GM21360 (cell line): ENCODE results near the gene ZNF577.
A peak's percentile ranks its signal among the peaks of the same experiment; 100 is the strongest.
"Not testable (repeated sequence)": the region's sequence is repeated elsewhere in the genome, so short reads cannot be mapped to it uniquely, and the experiment has no call there.

ENCODE experiments used
- ATAC-seq: cut with Tn5 transposase; IDR thresholded peaks from one replicate; pipeline ENCODE4 v1.9.1; 2021; ENCODE audit warnings: mild to moderate bottlenecking, moderate library complexity; ENCODE audit not compliant: unreplicated experiment

ZNF577 gene

GRCh38 chr19:51887522-51888498 lies at the start of gene ZNF577:
Gene ZNF577, minus strand, starts transcription at chr19:51887951. Its CDS starts 7,569 bp downstream, at chr19:51880382.
- peak; percentile 57 for ATAC-seq

DNA sequence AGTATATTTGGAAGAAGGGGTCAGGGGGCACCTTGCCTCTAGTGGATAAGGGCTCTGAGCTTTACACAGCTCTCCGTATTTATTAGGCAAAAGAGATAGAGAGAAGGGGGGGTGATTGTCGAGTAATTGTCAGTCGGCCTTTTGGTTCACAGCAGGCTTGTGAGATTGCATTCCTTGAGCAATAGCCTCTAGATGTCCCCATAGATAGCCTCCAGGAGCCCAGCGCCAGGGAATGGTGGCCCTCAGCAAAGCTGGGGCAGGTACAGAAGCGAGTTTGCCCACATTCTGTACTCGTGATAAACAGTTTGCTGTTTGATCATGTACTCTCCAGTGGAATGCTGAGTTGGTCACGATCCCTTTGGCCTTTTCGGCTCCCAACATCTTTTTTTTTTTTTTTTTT lies 44.2 kb upstream of the ZNF577 start:
- no peak for ATAC-seq

DNA sequence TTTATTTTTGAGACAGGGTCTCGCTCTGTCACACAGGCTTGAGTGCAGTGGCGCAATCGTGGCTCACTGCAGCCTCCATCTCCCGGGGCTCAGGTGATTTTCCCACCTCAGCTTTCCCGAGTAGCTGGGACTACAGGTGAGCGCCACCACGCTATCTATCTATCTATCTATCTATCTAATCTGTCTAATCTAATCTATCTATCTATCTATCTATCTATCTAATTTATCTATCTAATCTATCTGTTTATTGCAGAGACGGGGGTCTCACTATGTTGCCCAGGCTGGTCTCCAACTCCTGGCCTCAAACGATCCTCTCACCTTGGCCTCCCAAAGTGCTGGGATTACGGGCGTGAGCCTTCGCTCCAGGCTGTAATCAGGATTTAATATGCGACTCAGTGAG lies 40.1 kb upstream of the ZNF577 start:
- no peak for ATAC-seq

DNA sequence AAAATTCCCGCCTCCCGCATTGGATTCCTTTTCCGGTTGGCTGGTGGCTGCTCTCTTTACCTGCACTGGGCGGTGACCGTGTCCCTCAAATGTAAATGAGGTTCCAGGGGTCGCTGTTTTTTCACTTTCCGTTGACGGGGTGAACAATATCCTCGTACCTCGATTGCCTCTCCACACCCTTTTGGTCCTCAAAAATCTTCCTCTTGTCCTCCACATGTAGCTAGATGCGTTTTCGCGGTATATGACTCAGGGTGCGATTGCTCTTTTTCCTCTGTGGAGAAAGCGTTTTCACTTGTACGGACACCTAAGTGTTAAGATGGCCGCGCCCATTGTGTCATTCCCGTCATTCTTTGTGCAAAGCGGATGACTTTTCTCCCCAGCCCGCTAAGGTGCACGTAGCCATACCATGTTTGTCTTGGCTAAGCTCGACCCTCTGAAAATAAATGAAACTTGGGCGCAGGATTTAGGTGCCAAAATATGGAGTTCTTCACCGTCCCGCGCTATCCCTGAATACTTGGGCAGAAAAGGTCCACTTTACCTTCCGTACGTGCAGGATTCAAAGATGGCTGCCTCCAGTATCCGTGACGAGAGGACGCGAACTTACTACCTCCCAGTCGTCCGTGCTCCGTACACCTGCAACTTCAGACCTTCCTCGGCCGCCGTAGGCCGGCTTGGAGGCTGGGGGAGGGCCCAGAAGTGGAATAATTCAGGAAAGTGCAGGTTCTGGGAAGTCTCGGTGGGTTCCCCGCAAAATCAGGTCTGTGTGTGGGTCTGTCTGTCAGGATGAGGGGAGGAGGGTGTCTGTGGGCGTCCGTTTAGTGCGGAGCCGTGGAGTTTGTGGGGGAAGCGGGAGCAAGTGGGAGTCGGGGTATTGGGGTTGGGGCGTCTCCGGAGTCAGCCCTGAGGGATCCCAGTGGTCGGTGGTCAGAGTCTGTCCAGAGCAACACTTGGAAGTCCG lies 39.3 kb upstream of the ZNF577 start, which contains the start of gene ZNF613:
Gene ZNF613 (plus strand): TSS at position 689 of the 958 bp plus-strand sequence. CDS start 8,749 bp downstream, outside the sequence.
- peak; percentile 88 for ATAC-seq

GRCh38 chr19:51926426-51926783 lies 38.7 kb upstream of the ZNF577 start:
- ATAC-seq, result no peak

- ATAC-seq, result no peak
Observed at GRCh38 chr19:51921949-51922348, 34.2 kb upstream of the ZNF577 start.

- ATAC-seq, result no peak
Observed at GRCh38 chr19:51919606-51920005, 31.9 kb upstream of the ZNF577 start.

- ATAC-seq, result no peak
Observed at GRCh38 chr19:51916167-51916566, 28.4 kb upstream of the ZNF577 start.

DNA sequence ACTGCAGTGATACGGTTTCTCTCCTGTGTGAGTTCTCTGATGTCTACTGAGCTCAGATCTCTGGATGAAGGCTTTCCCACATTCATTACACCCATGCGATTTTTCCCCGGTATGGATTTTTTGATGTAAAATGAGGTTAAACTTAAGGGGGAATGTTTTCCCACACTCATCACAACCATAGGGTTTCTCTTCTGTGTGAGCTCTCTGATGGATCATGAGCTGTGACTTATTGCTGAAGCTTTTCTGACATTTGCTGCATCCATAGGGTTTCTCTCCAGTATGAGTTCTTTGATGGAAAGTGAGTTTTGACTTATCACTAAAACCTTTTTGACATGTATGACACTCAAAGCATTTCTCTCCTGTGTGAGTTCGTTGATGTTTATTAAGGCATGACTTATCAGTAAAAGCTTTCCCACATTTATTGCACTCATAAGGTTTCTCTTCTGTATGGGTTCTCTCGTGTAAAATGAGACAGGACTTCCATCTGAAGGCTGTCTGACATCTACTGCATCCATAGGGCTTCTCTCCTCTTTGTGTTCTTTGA lies 27.6 kb upstream of the ZNF577 start:
- no peak for ATAC-seq

- not testable (repeated sequence) for ATAC-seq
Observed at GRCh38 chr19:51907981-51908380, 20.2 kb upstream of the ZNF577 start.

DNA sequence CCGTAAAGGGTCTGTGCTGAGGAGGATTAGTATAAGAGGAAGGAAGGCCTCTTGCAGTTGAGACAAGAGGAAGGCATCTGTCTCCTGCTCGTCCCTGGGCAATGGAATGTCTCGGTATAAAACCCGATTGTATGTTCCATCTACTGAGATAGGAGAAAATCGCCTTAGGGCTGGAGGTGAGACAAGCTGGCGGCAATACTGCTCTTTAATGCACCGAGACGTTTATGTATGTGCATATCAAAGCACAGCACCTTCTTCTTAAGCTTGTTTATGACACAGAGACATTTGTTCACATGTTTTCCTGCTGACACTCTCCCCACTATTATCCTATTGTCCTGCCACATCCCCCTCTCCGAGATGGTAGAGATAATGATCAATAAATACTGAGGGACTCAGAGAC lies 18.4 kb upstream of the ZNF577 start:
- ATAC-seq, result not testable (repeated sequence)

DNA sequence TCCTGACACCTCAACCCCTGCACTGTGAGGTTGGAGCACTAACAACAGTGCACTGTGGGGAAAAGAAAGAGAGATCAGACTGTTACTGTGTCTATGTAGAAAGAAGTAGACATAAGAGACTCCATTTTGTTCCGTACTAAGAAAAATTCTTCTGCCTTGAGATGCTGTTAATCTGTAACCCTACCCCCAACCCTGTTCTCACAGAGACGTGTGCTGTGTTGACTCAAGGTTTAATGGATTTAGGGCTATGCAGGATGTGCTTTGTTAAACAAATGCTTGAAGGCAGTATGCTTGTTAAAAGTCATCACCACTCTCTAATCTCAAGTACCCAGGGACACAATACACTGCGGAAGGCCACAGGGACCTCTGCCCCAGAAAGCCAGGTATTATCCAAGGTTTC lies 17.9 kb upstream of the ZNF577 start:
- ATAC-seq, result not testable (repeated sequence)

GRCh38 chr19:51905206-51905605 lies 17.5 kb upstream of the ZNF577 start:
- ATAC-seq, result no peak

DNA sequence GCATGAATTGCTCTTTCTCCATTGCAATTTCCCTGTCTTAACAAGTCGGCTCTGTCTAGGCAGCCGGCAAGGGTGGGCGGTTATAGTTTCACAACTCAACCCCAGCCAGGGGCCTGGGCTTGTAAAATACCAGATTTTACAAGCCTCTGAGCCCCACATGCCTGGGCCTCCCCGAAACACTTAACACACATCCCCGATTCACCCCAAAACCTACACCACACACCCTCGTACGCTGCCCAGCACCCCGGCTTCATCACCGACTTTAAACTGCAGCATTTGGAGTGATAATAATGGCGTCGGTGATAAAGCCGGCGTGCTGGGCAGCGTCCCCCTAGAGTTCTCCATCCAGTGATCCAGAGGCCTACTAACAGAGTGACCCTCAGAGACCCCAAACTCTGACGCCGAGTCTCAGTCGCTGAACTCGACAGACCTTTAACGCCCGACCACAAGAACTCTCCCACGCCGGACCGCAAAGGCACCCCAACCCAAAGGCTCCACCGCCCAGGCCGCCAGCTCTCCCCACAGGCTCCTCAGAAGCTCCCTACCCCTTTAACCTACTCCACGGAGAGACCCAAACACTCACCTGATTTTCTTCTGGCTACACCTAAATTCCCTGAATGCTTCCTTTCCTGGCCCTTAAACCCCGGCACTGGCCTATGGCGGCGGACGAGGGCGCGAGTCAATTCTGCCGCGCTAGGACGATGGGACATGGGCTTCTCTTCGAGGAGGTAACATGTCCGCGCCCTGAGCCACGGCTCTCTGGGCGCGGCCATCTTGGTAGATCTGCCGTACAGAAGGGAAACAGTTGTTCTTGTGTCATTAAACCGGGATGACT lies 16.8 kb upstream of the ZNF577 start, which contains the start of gene ZNF649:
Gene ZNF649 (minus strand): TSS at position 687 of the 835 bp plus-strand sequence. CDS start 4,910 bp downstream, outside the sequence.
- no peak for ATAC-seq

DNA sequence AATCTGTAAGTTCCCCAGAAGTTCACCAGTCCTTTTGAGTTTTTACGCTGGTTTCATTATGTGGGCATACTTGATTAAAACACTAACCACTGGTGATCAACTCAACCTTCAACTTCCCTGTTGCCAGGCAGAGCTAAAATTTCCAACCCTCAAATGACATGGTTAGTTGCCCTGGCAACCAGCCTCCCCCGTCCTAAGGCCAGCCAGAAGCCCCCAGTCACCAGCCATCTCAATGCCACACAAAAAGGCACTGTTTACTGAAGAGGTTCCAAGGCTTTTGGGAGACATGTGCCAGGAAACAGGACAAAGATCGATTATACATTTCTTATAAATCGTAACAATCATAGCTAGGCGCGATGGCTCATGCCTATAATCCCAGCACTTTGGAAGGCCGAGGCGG lies 15.4 kb upstream of the ZNF577 start:
- ATAC-seq, result no peak

- no peak for ATAC-seq
Observed at GRCh38 chr19:51901860-51902259, 14.1 kb upstream of the ZNF577 start.

- ATAC-seq, result no peak
Observed at GRCh38 chr19:51891193-51891747, 3.5 kb upstream of the ZNF577 start.

- no peak for ATAC-seq
Observed at GRCh38 chr19:51889934-51890333, 2.2 kb upstream of the ZNF577 start.

DNA sequence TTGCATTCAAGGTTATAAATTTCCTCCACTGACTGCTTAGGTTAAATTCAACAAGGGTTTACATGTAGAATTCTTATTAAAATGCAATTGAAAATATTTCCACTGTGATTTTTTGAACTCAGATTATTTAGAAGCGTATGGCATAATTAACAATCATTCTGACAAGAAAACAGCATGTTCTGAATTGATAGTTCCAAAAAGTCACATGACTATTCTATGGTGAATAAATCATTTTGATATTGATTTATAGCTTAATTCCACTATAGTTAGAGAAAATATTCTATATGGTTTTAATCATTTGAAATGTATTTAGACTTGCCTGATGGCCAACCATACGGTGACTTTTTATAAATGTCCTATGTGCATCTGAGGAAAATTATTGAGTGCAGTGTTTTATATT lies 3.0 kb downstream of the ZNF577 start:
- no peak for ATAC-seq

DNA sequence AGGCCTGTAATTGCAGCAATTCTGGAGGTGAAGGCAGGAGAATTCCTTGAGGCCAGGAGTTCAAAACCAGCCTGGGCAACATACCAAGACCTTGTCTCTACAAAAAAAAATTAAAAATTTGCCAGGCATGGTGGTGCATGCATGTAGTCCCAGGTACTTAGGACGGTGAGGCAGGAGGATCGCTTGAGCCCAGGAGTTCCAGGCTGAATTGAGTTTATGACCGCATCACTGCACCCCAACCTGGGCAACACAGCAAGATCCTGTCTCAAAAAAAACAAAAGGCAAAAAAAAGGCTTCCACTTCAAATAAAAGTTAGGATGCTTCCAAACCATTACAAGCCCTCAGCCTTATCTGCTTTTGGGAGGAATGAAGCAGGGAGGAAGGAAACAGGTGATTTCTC lies 5.2 kb downstream of the ZNF577 start:
- no peak for ATAC-seq
